ENCODE data around the gene HYAL3.

The HYAL3 gene

GRCh38 chr3:50341537-50341936 is 42.3 kb upstream of the HYAL3 start:
- no peak overlapping the region for H3K27ac ChIP-seq
- TF ChIP-seq ZFX (IDR thresholded peaks at IDR 0.05; ENCODE audit: borderline replicate concordance) (no peak), CTCF (IDR thresholded peaks at IDR 0.05) (no peak)

GRCh38 chr3:50340448-50341329 is 41.5 kb upstream of the HYAL3 start, which contains the start of gene RASSF1:
RASSF1 (minus strand) TSS chr3:50340836; CDS start chr3:50340805, 31 bp downstream.
- H3K27ac ChIP-seq = no peak within 1 kb of the TSS
- TF ChIP-seq ZFX (IDR thresholded peaks at IDR 0.05; ENCODE audit: borderline replicate concordance) = no peak
- TF ChIP-seq CTCF (IDR thresholded peaks at IDR 0.05) = no peak

GRCh38 chr3:50340147-50340447 is 40.9 kb upstream of the HYAL3 start:
- no peak overlapping the region for H3K27ac ChIP-seq
- TF ChIP-seq CTCF (IDR thresholded peaks at IDR 0.05) (no peak), ZFX (IDR thresholded peaks at IDR 0.05; ENCODE audit: borderline replicate concordance) (no peak)

GRCh38 chr3:50339485-50340146 is 40.4 kb upstream of the HYAL3 start:
- H3K27ac ChIP-seq = no peak overlapping the region
- TF ChIP-seq ZFX (IDR thresholded peaks at IDR 0.05; ENCODE audit: borderline replicate concordance) = no peak
- no peak for TF ChIP-seq CTCF (IDR thresholded peaks at IDR 0.05)

GRCh38 chr3:50338965-50339364 is 39.8 kb upstream of the HYAL3 start:
- peak overlapping the region; percentile 90; the same call in 1 of the 2 replicates for H3K27ac ChIP-seq
- no peak for TF ChIP-seq ZFX (IDR thresholded peaks at IDR 0.05; ENCODE audit: borderline replicate concordance)
- no peak for TF ChIP-seq CTCF (IDR thresholded peaks at IDR 0.05)

- H3K27ac ChIP-seq = peak overlapping the region; percentile 90
- TF ChIP-seq ZFX (IDR thresholded peaks at IDR 0.05; ENCODE audit: borderline replicate concordance) (no peak), CTCF (IDR thresholded peaks at IDR 0.05) (no peak)
Measured at GRCh38 chr3:50337175-50337861, 38.1 kb upstream of the HYAL3 start.
